Measurements from ENCODE around the gene RGL4. TPM values are rescaled to one million over a fixed set of nuclear protein-coding genes. Genes with fewer than 3 reads are reported as not detected.
"Not testable (repeated sequence)": the region's sequence is repeated elsewhere in the genome, so short reads cannot be mapped to it uniquely, and the experiment has no call there.

Gene RGL4
- total RNA-seq, 1 donor from 2014 or later, result not detected

GRCh38 chr22:23657727-23658126 lies 33.1 kb upstream of the RGL4 start:
- no peak for TF ChIP-seq CTCF (conservative IDR thresholded peaks at IDR 0.05; ENCODE audit: low read depth, low read length)

GRCh38 chr22:23660381-23660780 lies 30.4 kb upstream of the RGL4 start:
- not testable (repeated sequence) for H3K4me3 ChIP-seq (ENCODE audit: low read depth, low read length); DNase-seq (ENCODE audit: low read depth)

More at GRCh38 chr22:23657727-23658126, 33.1 kb upstream of the RGL4 start:
- DNase-seq (ENCODE audit: low read depth), result no peak
- H3K4me3 ChIP-seq (ENCODE audit: low read depth, low read length), result no peak overlapping the region

GRCh38 chr22:23670378-23671295 lies 20.2 kb upstream of the RGL4 start:
- TF ChIP-seq CTCF (conservative IDR thresholded peaks at IDR 0.05; ENCODE audit: low read depth, low read length), result no peak
- no peak overlapping the region for H3K4me3 ChIP-seq (ENCODE audit: low read depth, low read length)
- no peak for DNase-seq (ENCODE audit: low read depth)

GRCh38 chr22:23671387-23671786 lies 19.4 kb upstream of the RGL4 start:
- not testable (repeated sequence) for H3K4me3 ChIP-seq (ENCODE audit: low read depth, low read length); DNase-seq (ENCODE audit: low read depth)

- DNase-seq (ENCODE audit: low read depth); H3K4me3 ChIP-seq (ENCODE audit: low read depth, low read length): not testable (repeated sequence)
Observed at GRCh38 chr22:23672307-23673049, 18.3 kb upstream of the RGL4 start.

- no peak for TF ChIP-seq CTCF (conservative IDR thresholded peaks at IDR 0.05; ENCODE audit: low read depth, low read length)
- no peak overlapping the region for H3K4me3 ChIP-seq (ENCODE audit: low read depth, low read length)
- no peak for DNase-seq (ENCODE audit: low read depth)
Observed at GRCh38 chr22:23673050-23673620, 17.7 kb upstream of the RGL4 start.

GRCh38 chr22:23673826-23674690 lies 16.8 kb upstream of the RGL4 start:
- no peak for TF ChIP-seq CTCF (conservative IDR thresholded peaks at IDR 0.05; ENCODE audit: low read depth, low read length)
- no peak for DNase-seq (ENCODE audit: low read depth)
- H3K4me3 ChIP-seq (ENCODE audit: low read depth, low read length), result no peak overlapping the region

- not testable (repeated sequence) for H3K4me3 ChIP-seq (ENCODE audit: low read depth, low read length); DNase-seq (ENCODE audit: low read depth)
Observed at GRCh38 chr22:23674886-23675501, 15.8 kb upstream of the RGL4 start.
